GM18951 (cell line): ENCODE measurements around the gene UCHL3.

ENCODE experiments used
- POLR2A ChIP-seq: IDR thresholded peaks from 4 replicates; pipeline ENCODE4 v1.6.1; 2011; ENCODE audit warnings: mild to moderate bottlenecking; ENCODE audit not compliant: insufficient read length, insufficient read depth; ENCODE audit errors: extremely low read depth
- in situ Hi-C: fragments of 300-500 bp; cut with MboI; formaldehyde crosslinking; loops from one replicate; pipeline ENCODE4 v1.12.0; 2022; ENCODE audit warnings: low sequenced_read_pairs, mixed read lengths, inconsistent platforms; ENCODE audit not compliant: unreplicated experiment

UCHL3 gene

DNA sequence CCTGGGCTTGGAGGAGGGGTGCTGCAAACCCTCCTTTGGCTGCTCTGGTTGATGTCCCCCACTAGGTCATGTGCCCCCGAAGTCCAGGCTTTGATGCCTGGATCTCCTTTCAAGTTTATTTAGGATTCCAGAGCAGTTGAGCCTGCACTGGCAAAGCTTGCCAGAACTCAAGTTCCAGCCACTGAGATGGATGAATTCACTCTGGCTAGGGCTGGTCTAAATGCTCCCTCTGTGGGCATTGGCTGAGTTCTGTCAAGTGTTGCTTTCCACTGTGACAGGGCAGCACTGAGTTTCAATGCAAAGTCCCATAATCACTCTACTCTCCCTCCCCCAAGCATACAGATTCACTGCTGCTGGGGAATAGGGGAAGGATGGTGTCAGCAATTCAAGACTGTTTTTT lies 68.7 kb downstream of the UCHL3 start:
- in situ Hi-C loops, result no loop called here
- TF ChIP-seq POLR2A, result no peak

DNA sequence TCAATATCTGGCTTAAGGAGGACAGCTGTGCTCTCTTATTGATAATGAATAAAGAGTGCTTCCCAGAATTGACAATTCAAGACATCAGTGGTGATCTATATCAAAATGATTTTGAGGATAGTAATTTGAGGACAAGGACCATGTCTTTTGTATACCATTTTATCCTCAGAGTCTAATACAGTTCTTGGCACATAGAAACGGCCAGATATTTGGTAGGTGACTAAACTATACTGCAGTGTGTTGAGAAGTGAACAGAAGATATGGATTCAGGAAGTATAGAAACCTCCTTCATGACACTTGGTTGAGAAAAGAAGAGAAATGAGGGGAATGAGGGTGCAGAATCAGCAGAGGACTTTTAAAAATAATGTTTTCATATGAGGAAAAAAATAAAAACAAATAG lies 70.4 kb downstream of the UCHL3 start:
- in situ Hi-C loops, result no loop called here
- no peak for TF ChIP-seq POLR2A

- TF ChIP-seq POLR2A, result no peak
- in situ Hi-C loops, result no loop called here
Measured at GRCh38 chr13:75621147-75621546, 71.6 kb downstream of the UCHL3 start.

GRCh38 chr13:75628801-75629200 lies 79.2 kb downstream of the UCHL3 start:
- in situ Hi-C loops, result no loop called here
- TF ChIP-seq POLR2A, result no peak

DNA sequence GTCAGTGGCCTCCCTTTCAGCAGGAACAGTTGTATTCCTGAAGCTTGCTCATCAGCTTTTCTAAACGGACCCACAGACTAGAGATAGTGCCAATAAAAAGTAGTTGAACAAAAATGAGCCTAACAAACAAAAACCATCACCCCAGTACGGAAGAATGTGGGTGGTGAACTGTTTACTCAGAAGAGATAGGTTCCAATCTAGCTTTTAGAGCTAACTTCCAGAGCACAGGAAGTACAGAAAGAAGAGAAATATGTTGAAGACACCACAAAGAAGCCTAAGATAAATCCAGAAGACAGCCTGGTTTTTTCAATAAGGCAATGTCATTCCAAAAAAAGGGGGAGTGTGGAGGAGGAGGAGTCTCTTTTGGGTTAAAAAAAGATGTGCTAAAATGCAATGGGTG lies 83.7 kb downstream of the UCHL3 start:
- no peak for TF ChIP-seq POLR2A
- in situ Hi-C loops, result no loop called here

GRCh38 chr13:75635101-75635827 lies 85.7 kb downstream of the UCHL3 start:
- TF ChIP-seq POLR2A, result no peak
- in situ Hi-C loops, result no loop called here

- TF ChIP-seq POLR2A, result peak; percentile 39
- in situ Hi-C loops, result no loop called here
Measured at GRCh38 chr13:75635828-75636435, 86.3 kb downstream of the UCHL3 start, which contains the start of gene LMO7. LMO7 (plus strand) TSS chr13:75636330; CDS start chr13:75636658, 328 bp downstream.

- no peak for TF ChIP-seq POLR2A
- in situ Hi-C loops, result no loop called here
Measured at GRCh38 chr13:75636436-75637180, 87.0 kb downstream of the UCHL3 start.

- no peak for TF ChIP-seq POLR2A
- in situ Hi-C loops, result no loop called here
Measured at GRCh38 chr13:75637181-75637750, 87.7 kb downstream of the UCHL3 start.

DNA sequence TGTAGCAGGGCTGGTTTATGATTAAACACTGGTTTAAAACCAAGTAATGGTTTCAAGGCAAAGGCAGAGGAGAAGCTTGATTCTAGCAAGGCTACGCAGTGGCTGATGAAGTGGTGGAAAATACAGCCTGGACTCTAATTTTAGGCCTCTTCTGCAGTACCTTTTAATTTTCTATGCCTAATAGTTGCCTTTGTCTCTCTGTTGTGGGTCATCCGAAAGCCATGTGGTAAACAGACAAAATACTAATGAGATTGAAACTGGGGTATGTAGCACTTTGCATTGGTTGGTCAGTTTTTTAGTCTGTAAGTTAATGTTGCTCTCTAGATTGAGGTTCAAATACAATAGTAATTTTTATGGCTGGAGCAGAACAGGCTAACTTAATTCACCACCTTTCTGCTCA lies 89.9 kb downstream of the UCHL3 start:
- in situ Hi-C loops, result no loop called here
- TF ChIP-seq POLR2A, result no peak

- no peak for TF ChIP-seq POLR2A
- in situ Hi-C loops, result no loop called here
Measured at GRCh38 chr13:75641026-75641425, 91.4 kb downstream of the UCHL3 start.

DNA sequence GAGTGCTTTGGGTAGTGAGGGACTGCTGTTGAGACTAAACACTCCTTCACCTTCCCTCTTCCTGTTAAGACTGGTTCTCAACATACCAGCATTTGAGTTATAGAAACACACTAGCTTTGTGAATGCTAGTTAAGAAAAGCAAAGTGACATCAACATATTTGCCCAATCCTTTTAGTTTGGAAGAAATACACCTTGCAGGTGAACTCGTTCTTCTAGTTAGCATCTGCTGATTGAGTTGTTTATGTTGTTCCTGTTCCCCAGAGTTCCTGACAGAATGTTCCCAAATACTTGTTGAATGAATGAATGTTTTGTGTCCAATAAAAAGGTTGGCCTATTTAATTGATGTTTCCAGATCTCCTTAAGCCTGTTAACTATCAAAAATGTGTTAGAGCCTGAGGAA lies 93.6 kb downstream of the UCHL3 start:
- no peak for TF ChIP-seq POLR2A
- in situ Hi-C loops, result no loop called here

DNA sequence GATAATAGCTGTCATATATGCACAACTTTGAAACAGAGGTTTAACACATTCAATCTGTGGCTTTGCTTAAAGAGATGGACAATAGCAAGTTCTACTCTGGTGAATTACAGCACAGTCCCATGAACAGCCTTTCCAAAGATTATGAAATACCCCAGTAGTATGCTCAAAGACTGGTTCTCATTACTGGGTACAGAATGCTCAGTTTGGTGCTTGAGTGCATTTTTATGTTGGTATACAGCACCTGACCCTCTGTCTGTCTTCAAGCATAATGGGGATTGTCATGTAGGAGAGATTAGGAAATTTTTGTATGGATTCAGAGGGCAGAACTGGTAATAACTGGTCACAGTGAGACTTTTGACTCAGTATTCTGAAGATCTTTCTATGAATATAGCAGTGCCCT lies 94.1 kb downstream of the UCHL3 start:
- TF ChIP-seq POLR2A, result no peak
- in situ Hi-C loops, result no loop called here
